CD4-positive, alpha-beta T cell treated with Interleukin-10 for 1 hour (primary cell): ENCODE results near the gene WDR20.

Experiments
- DNase-seq: peaks from one replicate; pipeline ENCODE4 v3.0.0-alpha.2; 2020

WDR20 gene

DNA sequence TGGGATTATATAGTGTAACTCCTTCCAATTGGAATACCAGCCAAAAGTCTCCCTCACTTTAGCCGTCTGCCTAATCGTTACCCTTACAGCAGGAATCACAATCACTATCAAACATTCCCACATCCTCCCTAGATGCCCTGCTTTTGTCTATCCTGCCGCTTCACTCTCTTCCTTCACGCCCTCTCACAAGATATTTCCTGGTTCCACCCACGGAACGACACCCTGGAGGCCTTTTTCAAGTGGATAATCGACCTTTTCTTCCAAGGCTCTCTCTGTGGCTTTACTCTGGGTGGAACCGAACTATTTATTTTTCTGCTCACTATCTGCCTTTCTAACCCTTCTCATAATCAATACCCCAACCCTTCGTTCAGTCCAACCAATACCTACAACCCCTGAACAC is 106.4 kb downstream of the WDR20 start:
- no peak for DNase-seq

DNA sequence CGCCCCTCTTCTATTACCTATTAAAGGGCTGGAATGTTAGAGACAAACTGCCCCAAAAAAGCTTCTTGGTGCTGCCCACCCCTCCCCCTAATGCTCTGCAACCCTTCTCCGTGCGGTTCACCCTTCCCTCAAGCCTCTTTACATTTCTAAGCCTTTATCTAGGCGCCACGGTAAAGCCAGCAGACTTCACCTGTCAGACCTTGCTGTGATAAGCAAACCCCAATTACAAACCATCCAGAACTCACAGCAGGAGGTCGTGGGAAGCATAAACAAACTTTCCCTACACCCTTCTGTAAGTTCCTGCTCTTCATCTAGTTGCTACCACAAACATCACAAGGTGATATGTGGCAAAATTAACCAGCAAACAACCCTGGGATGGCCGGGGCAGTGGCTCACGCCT is 108.4 kb downstream of the WDR20 start:
- no peak for DNase-seq

DNA sequence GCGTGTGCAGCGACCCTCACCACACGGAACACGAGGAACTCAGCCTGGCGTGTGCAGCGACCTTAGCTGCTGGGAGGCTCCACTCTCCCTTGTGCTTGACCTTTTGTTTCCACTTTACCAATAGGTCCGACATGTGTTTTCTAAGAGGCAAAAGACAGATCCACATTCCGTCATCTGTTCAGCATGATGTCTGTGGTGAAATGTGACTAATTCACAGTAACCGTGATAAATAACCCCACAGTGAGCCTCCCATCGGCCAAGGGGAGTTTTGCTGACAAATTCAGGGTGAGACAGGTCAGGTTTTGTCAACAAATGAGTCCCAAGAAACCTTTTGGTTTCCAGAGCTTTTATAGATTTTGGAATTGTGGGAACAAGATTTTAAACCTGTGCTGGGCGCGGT is 109.3 kb downstream of the WDR20 start:
- DNase-seq = no peak

DNA sequence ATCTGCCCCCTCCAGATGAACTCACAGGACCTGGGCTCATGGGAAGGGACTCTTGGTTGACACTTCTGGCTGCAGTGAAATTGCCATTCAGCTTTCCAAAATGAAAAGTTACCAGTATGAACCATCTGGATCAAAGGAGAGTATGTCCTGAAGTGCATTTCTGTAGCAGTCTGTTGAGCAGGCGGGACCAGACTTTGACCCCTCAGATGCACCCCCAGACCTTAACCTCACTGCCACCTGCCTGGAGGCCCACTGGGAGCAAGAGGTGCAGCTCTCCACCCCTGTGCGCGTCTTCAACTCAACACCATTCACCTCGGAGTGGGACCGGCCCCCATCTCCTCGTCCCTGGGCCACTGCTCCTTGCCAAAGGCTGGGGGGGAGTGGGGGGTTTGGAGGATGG is 110.3 kb downstream of the WDR20 start:
- no peak for DNase-seq

DNA sequence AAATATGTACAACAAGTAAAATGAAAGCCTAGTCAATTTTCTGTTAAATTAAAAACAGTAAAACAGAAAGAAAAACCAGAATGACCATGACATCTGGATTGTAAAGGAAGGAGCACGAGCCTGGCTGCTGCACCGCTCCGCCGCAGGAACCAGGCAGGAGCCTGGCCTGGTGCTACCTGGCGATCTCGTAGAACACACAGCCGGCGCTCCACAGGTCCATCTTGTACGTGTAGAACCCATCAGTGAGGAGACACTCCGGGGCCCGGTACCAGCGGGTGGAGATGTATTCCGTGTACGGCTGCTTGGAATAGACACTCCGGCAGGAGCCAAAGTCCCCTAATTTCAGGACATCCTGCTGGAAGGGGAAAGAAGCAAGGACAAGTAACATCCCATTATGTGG is 110.9 kb downstream of the WDR20 start:
- DNase-seq = no peak

DNA sequence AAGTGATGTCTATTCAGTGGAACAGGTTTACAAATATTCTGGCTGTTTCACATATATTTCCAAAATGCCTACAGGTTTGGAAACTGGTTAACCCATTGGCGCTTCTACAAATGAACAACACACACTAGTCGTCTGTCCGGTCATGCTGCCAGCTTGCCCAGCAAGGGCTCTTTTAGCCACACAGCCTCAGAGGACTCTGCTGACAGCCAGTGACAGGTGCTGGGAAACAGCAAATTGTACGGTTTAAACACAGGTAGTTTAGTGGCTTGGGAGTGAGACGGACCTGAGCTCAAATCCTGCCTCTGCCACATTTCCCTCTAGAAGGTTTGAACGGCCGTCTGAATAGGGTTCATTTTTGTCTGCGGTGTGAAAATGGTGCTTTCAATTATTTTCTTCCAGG is 111.5 kb downstream of the WDR20 start:
- no peak for DNase-seq

DNA sequence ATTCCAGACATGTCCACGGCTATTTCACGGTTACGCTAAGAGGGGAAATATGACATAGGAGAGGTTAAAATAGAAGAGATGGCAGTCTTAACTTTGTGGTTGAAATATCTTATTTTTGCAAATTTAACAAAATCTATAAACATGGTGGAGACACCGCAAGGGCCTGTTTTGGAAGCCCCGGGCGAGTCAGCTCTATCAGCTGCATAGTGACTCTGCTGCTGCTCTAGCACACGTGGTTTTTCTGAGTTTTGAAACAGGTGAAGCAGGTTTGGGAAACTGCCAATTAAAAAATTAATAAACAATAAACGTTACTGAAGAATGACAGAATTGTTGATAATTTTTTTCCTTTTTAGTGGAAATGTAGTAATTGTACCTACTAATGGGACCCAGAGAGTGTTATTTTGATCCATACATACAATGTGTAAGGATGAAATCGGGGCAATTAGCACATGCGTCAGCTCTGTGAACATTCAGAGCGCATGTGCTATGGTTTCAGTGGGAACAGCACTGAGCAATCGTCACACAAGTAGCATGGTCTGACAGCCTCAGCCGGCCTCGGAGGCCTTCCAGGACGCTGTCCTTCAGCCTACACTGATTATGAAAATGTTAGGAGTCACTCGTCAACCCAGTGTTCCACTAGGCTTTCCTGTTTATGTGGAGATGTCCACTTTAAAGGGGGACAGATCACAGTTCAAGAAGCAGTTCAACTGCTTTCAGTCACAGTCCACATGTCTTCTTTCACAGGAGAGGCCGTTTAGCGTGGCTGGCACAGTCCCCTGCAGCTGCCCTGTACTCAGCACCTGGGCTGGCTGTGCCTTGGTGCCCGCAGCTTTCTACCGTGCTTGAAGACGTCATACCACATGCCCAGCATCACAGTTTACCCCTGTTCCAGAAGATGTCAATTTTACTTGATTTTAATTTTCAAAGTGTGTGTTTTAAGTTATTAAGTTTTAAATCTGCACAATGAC is 113.4 kb downstream of the WDR20 start:
- no peak for DNase-seq

DNA sequence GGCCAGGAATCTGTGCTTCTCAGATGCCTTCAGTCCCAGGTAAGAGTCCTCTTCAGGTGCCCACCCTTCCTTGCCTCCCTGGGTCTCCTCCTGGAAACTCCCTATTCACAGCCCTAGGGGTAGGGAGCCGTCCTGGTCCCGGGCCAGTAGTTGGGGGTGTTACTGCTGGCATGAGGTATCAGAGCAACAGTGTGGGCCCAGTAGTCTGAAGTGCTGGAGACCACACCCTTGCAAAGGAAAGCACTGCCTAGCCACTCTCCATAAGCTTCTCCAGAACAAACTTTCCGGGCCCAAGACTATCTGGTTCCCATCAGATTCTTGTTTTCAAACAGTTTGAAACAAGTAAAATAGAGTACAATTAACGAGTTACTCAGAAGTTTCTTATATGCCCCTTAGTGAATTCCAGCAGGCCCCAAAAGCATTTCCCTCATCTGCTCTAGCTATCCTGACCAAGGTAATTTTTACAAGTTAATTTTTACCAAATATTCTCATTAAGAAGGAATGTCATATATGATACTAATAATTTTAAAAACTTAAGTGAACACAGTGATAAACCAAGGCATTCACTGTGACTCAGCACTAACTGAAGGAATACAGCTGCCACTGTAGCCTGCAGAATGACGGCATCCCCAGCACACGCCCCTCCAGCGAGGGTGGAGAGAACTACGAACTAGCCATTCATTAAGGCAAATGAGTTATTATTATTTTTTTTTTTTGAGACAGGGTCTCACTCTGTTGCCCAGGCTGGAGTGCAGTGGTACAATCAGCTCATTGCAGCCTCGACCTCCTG is 115.9 kb downstream of the WDR20 start:
- DNase-seq = no peak

DNA sequence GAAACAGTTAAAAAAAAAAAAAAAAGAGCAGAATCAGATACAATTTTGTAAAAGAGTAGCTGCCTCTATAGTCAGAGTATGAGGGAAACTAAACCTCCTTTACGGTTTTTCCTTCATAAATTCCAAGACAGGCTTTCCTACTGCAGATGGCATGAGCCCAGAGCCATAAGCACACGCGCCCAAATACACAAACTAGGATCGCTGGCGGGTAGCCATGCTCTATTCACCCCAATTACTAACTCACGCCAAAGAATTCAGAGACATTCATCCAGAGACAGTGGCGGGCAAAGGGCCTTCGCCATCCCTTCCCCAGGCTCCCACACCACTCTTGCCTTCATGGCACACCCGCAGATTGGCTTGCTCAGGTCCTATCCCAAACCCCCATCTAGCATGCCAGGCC is 117.0 kb downstream of the WDR20 start:
- no peak for DNase-seq

DNA sequence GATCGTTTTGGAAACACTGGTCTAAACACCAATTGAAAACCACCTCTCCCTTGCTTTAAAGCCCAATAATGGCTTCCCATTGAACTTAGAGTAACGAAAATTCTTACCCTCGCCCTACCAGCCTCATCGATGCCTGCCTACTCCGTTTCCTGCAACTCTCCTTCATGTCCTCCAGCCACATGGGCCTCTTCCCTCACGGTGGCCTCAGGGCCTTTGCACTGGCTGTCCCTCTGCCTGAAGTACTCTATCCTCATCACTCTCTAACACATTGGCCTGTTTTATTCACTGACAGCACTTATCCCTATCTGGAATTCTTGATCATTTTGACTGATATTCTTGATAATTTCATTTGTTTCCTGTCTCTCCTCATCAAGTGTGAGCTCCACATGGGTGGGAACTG is 118.4 kb downstream of the WDR20 start:
- no peak for DNase-seq
